Measurements from ENCODE around the gene SDHD.

DNA sequence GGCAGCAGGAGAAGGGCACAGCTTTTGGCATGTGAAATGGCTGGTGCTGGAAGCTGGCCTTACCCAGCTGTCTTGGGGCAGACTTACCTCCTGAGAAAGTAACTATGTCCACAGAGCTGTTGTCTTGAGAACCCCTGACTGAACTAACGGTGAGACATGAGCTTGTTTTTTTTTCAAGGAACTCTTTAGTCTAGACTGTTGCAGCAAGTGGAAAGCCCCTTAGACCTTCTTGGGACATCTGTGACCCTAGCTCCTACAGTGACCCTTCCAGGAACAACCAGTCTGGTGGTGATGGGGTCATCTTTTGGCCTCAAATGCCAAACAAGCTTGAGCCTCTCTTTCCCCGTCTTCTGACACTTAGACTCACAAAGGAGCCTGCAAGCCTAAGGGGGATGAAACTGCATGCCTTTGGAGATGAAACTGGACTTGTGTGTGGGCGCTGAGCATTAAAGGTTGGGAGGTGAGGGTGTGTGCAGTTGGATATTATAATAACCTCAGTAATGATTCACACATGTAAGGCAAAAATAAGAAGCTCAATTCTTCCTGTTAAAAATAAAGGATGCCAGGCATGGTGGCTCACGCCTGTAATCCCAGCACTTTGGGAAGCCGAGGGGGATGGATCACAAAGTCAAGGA, 35.4 kb downstream of the SDHD start:
- TF ChIP-seq POLR2AphosphoS5 (IDR thresholded peaks at IDR 0.05; ENCODE audit: low read depth, low read length) (no peak), TAF1 (IDR thresholded peaks at IDR 0.05; ENCODE audit: borderline replicate concordance, insufficient read depth, low read length) (no peak)

All from PFSK-1 (cell line).